Measurements from ENCODE around the gene C2orf80.
"Not testable (repeated sequence)": the region's sequence is repeated elsewhere in the genome, so short reads cannot be mapped to it uniquely, and the experiment has no call there.

C2orf80 gene

GRCh38 chr2:208130712-208131110 lies 59.1 kb downstream of the C2orf80 start:
- DNase-seq, result no peak

- peak in 1 of 2 experiments; percentile 10 for DNase-seq
These were observed 59.8 kb downstream of the C2orf80 start, which contains the start of gene CRYGC for GRCh38 chr2:208129744-208130711. Gene CRYGC, minus strand, starts transcription at chr2:208129828. Its CDS starts 36 bp downstream, at chr2:208129792.

- no peak for DNase-seq
These were observed 61.7 kb downstream of the C2orf80 start for GRCh38 chr2:208128136-208128535.

- DNase-seq, result no peak
These were observed 62.7 kb downstream of the C2orf80 start for GRCh38 chr2:208127090-208127489.

- DNase-seq, result no peak
These were observed 64.6 kb downstream of the C2orf80 start for GRCh38 chr2:208125251-208125650.

GRCh38 chr2:208124013-208124715 lies 65.7 kb downstream of the C2orf80 start, which contains the start of gene CRYGD:
Gene CRYGD, minus strand, starts transcription at chr2:208124524. Its CDS starts 51 bp downstream, at chr2:208124473.
- DNase-seq, result not testable (repeated sequence)

- DNase-seq, result no peak
These were observed 67.6 kb downstream of the C2orf80 start for GRCh38 chr2:208122248-208122647.

- DNase-seq, result no peak
These were observed 70.9 kb downstream of the C2orf80 start for GRCh38 chr2:208118918-208119317.

GRCh38 chr2:208117390-208117789 lies 72.4 kb downstream of the C2orf80 start:
- not testable (repeated sequence) for DNase-seq
